ENCODE measurements around the gene TRIM52.

- no peak for TF ChIP-seq CTCF (IDR thresholded peaks at IDR 0.05; ENCODE audit: poor library complexity, severe bottlenecking)
- no peak for TF ChIP-seq POLR2AphosphoS5 (IDR thresholded peaks at IDR 0.05)
- no peak for TF ChIP-seq SMC3 (conservative IDR thresholded peaks at IDR 0.05; ENCODE audit: poor library complexity)
- TF ChIP-seq EZH2 (IDR thresholded peaks at IDR 0.05; ENCODE audit: borderline replicate concordance, insufficient read depth, low read length, poor library complexity, severe bottlenecking): no peak
- no peak for TF ChIP-seq EP300 (conservative IDR thresholded peaks at IDR 0.05; ENCODE audit: poor library complexity, severe bottlenecking)
- no peak for TF ChIP-seq TAF1 (IDR thresholded peaks at IDR 0.05; ENCODE audit: low read depth)
- TF ChIP-seq RAD21 (conservative IDR thresholded peaks at IDR 0.05): no peak
- TF ChIP-seq REST (IDR thresholded peaks at IDR 0.05; ENCODE audit: borderline replicate concordance): no peak
- TF ChIP-seq MXI1 (conservative IDR thresholded peaks at IDR 0.05; ENCODE audit: poor library complexity, severe bottlenecking): no peak
Measured at GRCh38 chr5:181233088-181233800, 27.7 kb downstream of the TRIM52 start.
